GM13976 (cell line): ENCODE measurements around the gene ADGRB2.

Experiments
- DNase-seq: peaks from one replicate; pipeline ENCODE4 v3.0.0; 2012; ENCODE audit warnings: low spot score
- in situ Hi-C: fragments of 300-500 bp; cut with MboI; formaldehyde crosslinking; loops from one replicate; pipeline ENCODE4 v1.12.0; 2022; ENCODE audit warnings: low sequenced_read_pairs, mixed read lengths, inconsistent platforms; ENCODE audit not compliant: unreplicated experiment
- TF ChIP-seq, protein P1 (sequence below): IDR thresholded peaks from 2 replicates; pipeline ENCODE4 v1.5.1; 2012; ENCODE audit warnings: borderline replicate concordance, mild to moderate bottlenecking; ENCODE audit not compliant: insufficient read depth; ENCODE audit errors: extremely low read depth, missing control alignments, control extremely low read depth

The ADGRB2 gene

GRCh38 chr1:31765516-31765915 is 1.4 kb upstream of the ADGRB2 start:
- no peak for DNase-seq
- TF ChIP-seq, protein P1, sequence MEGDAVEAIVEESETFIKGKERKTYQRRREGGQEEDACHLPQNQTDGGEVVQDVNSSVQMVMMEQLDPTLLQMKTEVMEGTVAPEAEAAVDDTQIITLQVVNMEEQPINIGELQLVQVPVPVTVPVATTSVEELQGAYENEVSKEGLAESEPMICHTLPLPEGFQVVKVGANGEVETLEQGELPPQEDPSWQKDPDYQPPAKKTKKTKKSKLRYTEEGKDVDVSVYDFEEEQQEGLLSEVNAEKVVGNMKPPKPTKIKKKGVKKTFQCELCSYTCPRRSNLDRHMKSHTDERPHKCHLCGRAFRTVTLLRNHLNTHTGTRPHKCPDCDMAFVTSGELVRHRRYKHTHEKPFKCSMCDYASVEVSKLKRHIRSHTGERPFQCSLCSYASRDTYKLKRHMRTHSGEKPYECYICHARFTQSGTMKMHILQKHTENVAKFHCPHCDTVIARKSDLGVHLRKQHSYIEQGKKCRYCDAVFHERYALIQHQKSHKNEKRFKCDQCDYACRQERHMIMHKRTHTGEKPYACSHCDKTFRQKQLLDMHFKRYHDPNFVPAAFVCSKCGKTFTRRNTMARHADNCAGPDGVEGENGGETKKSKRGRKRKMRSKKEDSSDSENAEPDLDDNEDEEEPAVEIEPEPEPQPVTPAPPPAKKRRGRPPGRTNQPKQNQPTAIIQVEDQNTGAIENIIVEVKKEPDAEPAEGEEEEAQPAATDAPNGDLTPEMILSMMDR, result no peak
- in situ Hi-C loops, result no loop called here

- DNase-seq, result no peak
- TF ChIP-seq, protein P1, result peak; percentile 2
- in situ Hi-C loops, result no loop called here
Observed at GRCh38 chr1:31765041-31765467, 914 bp upstream of the ADGRB2 start.

DNA sequence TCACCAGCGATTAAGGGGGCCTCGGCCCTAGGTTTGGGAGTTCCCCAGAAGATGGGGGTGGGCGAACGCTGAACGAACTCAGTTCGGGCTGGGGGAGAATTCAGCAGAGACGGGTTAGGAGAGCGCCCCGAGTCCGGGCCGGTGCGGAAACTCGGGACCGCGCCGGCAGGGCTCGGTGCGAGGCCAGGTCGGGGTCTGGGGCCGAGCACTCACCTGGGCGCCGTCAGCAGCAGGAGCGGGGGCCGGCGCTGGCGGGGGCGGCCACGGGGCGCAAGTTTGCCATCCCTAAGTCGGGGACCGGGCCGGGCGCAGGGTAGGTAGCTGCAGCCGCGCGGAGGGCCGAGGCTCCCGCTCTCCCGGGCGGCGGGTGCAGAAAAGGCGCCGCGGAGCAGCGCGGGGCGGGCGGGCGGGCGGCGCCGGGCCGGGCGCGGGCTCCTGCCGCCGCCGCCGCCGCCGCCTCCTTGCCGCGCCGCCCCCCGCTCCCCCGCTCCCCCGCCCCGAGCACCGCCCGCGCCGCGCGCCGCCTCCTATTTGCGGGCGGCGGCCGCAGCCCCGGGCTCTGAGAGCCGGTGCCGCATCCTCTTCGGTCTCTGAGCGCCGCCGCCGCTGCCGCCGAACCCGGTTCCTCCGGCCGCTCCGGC is 349 bp downstream of the ADGRB2 start:
- in situ Hi-C loops, result no loop called here
- DNase-seq, result no peak
- TF ChIP-seq, protein P1, result no peak

- TF ChIP-seq, protein P1, result peak; percentile 49
- peak; percentile 76 for DNase-seq
- in situ Hi-C loops, result no loop called here
Observed at GRCh38 chr1:31762726-31763670, 1.1 kb downstream of the ADGRB2 start.

GRCh38 chr1:31762323-31762722 is 1.8 kb downstream of the ADGRB2 start:
- TF ChIP-seq, protein P1, result no peak
- DNase-seq, result no peak
- in situ Hi-C loops, result no loop called here

DNA sequence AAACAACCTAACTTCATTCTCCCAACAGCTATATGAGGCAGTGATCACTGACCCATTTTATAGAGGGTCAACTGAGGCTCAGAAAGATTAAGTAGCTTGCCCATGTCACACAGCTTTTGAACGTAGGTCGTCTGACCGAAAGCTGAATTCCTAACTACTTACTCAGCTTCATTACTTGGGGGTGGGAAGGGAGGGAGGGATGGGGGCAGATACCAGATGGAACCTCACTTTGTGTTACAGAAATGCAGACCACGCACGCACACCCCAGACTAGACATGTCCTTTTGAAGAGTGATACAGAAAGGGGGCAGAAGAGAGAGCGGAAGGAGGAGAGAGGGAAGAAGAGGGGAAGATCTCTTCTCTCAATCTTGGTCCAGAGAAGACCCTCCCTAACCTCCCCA is 2.3 kb downstream of the ADGRB2 start:
- no peak for DNase-seq
- TF ChIP-seq, protein P1, result no peak
- in situ Hi-C loops, result no loop called here
